ENCODE results near the gene ORAI3.

GRCh38 chr16:31002862-31003341, 54.0 kb downstream of the ORAI3 start:
- TF ChIP-seq CTCF (conservative IDR thresholded peaks at IDR 0.05 in 1 of 2, IDR thresholded peaks at IDR 0.05 in 1 of 2; ENCODE audit: low read depth in 1 of 2, low read length in 2 of 2): no peak
- TF ChIP-seq EZH2 (IDR thresholded peaks at IDR 0.05; ENCODE audit: low read length, missing control alignments): no peak

Measured in fibroblast of lung (primary cell).